Mammary epithelial cell (primary cell): Measurements from ENCODE around the gene CASQ2.

ENCODE experiments used
- CTCF ChIP-seq, 2 donors: IDR thresholded peaks in 1 of 2; conservative IDR thresholded peaks in 1 of 2; 2 replicates each; pipeline ENCODE4 v1.5.1; 2011 to 2012; ENCODE audit warnings: inconsistent platforms in 2 of 2, low read length in 2 of 2, mild to moderate bottlenecking in 2 of 2, control low read depth in 1 of 2, low read depth in 1 of 2; ENCODE audit not compliant: insufficient read depth in 1 of 2; ENCODE audit errors: extremely low read depth in 1 of 2
- EZH2 ChIP-seq: IDR thresholded peaks from 2 replicates; pipeline ENCODE4 v1.6.1; 2012; ENCODE audit warnings: low read length, inconsistent platforms, borderline replicate concordance

- no peak for TF ChIP-seq CTCF (conservative IDR thresholded peaks at IDR 0.05 in 1 of 2, IDR thresholded peaks at IDR 0.05 in 1 of 2; ENCODE audit: extremely low read depth in 1 of 2, insufficient read depth in 1 of 2, low read depth in 1 of 2, low read length in 2 of 2)
- no peak for TF ChIP-seq EZH2
Measured at GRCh38 chr1:115740811-115741210, 27.7 kb downstream of the CASQ2 start.
